Hippocampal formation (tissue), 2 donors: Measurements from ENCODE around the gene IL1RAPL2.

Experiments used
- DNase-seq, 2 donors: peaks; one replicate each; lab custom pipeline; 2025; lab: John Stamatoyannopoulos, UW

IL1RAPL2 gene

DNA sequence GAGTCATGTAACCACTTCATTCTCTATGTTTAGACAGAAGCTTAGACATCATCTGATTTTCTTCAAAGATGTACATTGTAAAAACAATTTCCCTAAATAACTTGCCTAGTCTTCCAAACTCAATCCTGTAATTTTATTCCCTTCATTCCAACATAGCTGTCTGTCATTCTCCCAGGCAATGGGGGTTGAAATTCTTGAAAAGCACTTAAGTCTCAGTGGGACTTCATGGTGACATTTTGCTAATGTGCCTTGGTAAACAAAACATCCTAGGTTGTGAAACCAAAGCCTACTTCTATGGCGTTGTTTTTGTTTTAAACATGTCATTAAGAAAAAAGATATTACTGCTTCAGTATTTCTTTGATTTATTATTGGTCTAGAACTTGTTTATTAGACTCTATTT, 1134.3 kb downstream of the IL1RAPL2 start:
- DNase-seq: no peak

GRCh38 chrX:105701310-105702052, 1135.5 kb downstream of the IL1RAPL2 start:
- DNase-seq: no peak

DNA sequence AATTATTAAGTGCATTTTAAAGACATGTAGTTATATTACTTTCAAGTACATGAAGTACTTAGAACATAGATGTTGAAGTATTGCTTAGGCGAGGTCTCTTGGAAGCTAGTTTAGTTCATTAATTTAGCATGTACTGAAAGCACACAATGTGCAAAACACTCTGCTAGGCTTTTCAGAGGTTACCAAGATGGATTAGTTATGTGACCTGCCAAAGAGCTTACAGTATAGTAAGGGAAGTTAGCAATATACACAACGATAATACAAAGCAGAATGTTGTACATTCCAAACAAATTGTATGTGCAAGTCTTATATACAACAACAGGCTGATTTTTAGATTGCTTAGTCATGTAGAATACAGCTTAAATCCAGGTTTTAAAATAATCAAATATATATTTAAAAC, 1137.9 kb downstream of the IL1RAPL2 start:
- no peak for DNase-seq

- DNase-seq: no peak
Measured at GRCh38 chrX:105706041-105706440, 1140.0 kb downstream of the IL1RAPL2 start.

- DNase-seq: no peak
Measured at GRCh38 chrX:105711805-105712204, 1145.8 kb downstream of the IL1RAPL2 start.

DNA sequence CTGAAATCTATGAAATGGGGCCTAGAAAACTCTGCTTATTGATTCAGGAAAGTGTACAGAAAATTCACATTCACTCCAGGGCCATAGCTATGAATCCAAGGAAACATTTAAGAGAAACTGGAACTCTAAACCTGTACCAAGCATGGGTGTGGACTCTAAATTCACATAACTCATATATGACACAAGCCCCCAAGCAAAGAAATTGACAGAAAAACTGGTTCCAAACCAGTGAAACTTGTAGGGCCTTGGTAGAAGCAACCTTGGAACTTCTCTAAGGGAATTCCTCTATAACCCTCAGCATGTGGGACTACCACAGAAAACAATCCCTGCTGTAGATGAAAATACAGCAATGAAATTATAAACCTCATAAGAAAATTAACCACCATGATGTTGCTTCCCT, 1149.7 kb downstream of the IL1RAPL2 start:
- no peak for DNase-seq

GRCh38 chrX:105723966-105724735, 1158.2 kb downstream of the IL1RAPL2 start:
- no peak for DNase-seq

- no peak for DNase-seq
Measured at GRCh38 chrX:105725228-105725627, 1159.2 kb downstream of the IL1RAPL2 start.

DNA sequence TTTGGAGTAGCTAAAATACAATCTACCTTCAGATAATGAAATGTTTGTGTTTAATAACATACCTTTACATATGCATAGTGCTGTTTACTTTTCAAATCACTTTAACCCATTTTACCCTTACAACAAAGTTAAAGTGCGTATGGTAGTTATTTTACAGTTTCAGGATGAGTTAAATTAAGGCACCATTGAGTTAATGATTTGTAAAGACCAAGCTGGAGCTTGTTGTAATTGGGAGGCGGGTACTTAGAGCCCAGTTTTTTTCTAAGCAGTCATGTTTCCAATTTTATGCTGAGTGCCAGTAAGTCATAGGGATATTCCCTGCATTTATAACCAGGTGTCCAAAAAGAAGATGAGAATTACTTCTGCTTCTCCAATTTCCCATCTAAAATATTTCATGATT, 1172.2 kb downstream of the IL1RAPL2 start:
- DNase-seq: no peak

GRCh38 chrX:105744291-105744690, 1178.3 kb downstream of the IL1RAPL2 start:
- no peak for DNase-seq

DNA sequence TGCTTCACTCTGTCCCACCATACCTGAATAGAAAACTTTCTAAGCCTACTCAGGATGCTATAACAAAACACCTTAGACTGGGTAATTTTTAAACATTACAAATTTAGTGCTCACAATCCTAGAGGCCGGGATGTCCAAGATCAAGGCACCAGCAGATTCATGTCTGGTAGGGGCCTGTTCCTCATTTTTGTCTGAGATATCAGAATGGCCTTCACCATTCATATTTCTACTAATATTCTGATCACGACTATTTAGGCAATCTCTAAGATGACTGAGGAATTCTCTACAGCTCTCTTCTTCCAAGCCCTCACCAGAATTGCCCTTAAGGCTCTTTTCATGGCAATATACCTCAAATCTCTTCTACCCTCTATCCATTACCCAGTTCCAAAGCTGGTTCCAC, 1178.9 kb downstream of the IL1RAPL2 start:
- no peak for DNase-seq

- no peak for DNase-seq
Measured at GRCh38 chrX:105745863-105746262, 1179.9 kb downstream of the IL1RAPL2 start.

DNA sequence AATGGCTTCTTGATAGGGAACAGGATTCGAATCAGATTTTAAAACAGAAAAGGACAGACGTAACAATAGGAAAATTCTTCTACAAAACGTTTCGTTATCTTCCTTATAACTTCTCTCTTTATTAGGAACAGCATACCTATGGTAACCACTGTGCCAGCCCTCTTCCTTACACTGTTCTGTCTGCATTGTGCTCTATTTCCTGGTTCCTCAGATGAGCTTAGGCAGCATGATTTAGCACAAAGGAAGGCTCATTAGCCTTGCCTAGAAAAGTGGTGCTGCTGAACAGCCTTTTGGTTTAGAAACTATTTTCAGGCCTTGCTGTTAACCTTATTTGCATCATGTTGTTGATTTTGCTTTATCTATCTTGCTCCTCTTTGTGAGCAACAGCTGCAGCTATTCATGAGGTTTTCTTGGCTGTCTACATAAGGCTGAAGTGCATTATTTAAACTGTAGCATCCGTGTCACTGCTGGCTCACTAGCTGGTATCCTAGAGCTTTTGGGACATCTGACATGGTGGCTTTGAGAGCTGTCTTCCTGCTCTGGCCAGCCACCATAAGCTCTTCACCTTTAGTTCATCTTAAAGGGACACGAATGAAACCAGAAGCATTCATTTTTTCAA, 1186.4 kb downstream of the IL1RAPL2 start:
- no peak for DNase-seq

DNA sequence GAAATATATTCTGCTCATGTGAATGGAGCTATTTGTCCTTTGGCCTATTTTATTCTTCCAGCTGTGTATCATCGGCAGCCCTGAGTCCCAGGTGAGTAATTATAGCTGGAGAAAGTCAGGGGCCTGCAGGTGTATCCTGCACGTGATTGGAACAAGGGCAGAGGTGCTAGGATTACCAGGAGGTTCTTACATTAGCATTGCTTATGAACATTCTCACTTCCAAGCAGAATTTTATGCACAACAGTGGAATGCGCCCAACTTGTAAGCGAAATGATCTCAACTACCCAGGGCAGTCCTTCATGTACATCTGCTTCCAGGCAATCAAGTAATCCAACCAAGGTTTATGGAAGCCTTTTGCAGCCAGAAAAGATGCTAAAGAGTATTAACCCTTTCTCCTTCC, 1187.4 kb downstream of the IL1RAPL2 start:
- DNase-seq: no peak

DNA sequence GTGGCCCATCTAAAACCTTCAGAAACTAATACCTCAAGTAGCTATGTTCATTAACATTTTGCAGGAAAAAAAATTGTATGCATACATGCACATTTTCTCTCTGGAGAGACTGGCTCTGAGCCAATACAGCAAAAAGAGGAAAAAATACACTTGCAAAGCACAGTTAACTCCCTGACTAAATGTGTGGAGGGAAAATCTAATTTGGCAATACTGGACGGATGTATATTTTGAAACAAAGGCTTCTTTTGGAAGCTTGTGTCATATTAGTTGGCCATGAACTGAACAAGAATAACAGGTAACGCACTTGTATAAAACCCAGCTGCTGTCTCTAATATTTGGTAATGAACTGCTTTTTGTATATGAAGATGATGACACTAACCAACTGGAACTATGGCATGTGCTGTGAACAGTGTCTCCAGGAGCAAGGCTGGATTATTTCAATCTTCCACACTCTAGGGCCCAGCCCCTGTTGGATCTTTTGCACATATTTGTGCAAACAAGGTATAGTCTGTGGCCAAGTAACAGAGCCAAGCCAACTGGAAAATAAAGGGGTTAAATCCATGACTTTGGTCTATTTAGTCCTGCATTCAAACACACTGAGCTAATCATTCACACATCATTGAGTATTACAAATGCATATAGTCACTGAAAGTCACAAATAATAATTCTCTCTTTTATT, 1188.4 kb downstream of the IL1RAPL2 start:
- no peak for DNase-seq

GRCh38 chrX:105755109-105755508, 1189.1 kb downstream of the IL1RAPL2 start:
- DNase-seq: no peak

DNA sequence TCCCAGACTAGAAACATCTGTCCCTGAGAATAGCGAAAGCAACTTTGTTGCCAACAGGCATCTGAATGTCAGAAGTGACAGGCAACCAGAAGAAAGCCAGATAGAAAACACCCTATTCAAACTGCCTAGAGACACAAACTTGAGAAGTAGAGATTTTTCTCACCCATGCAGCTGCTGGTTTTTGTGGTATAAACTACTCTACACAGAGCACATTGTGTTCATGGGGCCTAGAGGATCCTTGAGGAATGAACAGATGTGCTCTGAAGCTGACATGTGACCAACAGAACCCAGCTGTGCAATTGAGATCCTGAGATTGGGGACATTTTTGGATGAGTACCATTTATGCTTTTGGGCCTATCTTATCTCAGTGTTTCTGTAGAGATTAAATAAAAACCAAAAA, 1192.8 kb downstream of the IL1RAPL2 start:
- no peak for DNase-seq

DNA sequence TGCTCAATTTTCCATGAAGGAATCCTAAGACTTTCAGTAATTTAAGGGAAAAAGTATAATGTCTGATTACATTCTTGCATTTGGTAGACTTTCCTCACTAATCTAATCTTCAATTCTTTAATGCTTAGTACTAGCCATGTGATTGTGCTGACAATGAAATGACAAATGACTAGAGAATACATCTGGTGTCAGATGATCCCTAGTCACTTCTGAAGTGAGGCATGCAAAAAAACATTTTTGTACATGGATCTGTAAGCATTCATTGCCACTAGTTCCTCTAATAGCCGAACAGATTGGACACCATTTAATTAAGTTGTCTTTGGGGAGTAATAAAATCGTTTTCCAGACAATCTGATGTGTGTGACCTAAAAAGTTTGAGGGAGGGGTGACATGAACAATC, 1193.6 kb downstream of the IL1RAPL2 start:
- DNase-seq: no peak

DNA sequence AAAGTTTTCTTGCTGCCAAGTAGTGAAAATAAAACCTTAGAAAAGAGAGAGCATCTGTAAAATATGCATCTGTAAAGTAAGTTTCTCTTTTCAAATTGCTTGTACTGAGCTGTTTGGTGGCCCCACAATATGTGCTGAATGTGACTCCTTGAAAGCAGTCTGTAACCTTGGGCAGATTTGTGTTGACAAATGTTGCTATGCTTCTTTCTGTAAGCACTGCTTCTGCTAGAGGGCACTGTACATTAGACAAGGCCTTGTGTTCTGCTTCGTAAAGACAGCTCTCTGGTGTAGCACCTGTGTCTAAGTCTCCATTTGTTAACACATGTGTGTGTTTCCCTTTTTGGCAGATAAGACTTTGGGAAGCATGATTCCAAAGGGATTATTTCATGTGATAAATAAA, 1199.7 kb downstream of the IL1RAPL2 start:
- DNase-seq: no peak

DNA sequence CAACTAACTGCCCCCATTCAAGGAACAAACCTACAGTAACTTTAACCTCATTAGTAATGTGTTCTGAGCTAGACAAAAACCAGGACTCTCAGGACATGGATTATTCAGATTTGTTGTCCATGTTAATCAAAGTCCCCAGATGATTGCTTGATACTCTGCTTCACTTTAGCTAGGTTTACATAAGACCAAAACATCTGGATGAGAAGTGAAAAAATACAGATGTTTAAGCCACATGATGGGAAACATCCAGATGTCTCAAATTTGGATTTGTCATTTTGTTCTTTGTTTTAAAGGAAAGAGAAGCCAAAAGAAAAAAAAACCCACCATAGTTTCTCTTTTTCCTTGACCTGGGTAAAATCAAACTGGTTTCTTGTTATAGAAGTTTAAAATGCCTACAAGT, 1207.8 kb downstream of the IL1RAPL2 start:
- DNase-seq: no peak

- no peak for DNase-seq
Measured at GRCh38 chrX:105775679-105776078, 1209.7 kb downstream of the IL1RAPL2 start.

GRCh38 chrX:105781804-105782203, 1215.8 kb downstream of the IL1RAPL2 start:
- DNase-seq: no peak
